HEK293T (cell line): ENCODE measurements around the gene ITPA.

Experiments
- BHLHE40 ChIP-seq: fragments of 450-650 bp; IDR thresholded peaks from 2 replicates; pipeline ENCODE4 v1.6.1; 2016; ENCODE audit warnings: mild to moderate bottlenecking, moderate library complexity, borderline replicate concordance
- FOXM1 ChIP-seq: fragments of 450-650 bp; IDR thresholded peaks from 2 replicates; pipeline ENCODE4 v1.6.1; 2017; ENCODE audit warnings: mild to moderate bottlenecking, borderline replicate concordance
- HDGF ChIP-seq: fragments of 450-650 bp; IDR thresholded peaks from 2 replicates; pipeline ENCODE4 v1.6.1; 2017; ENCODE audit warnings: antibody characterized with exemption, borderline replicate concordance
- L3MBTL2 ChIP-seq: fragments of 450-650 bp; conservative IDR thresholded peaks from 2 replicates; pipeline ENCODE4 v1.6.1; 2016; ENCODE audit warnings: mild to moderate bottlenecking
- NFRKB ChIP-seq: fragments of 450-650 bp; IDR thresholded peaks from 2 replicates; pipeline ENCODE4 v1.6.1; 2016; ENCODE audit warnings: mild to moderate bottlenecking, moderate library complexity
- SP1 ChIP-seq: fragments of 450-650 bp; IDR thresholded peaks from 2 replicates; pipeline ENCODE4 v1.6.1; 2017
- ZNF384 ChIP-seq: fragments of 450-650 bp; IDR thresholded peaks from 2 replicates; pipeline ENCODE4 v1.6.1; 2016

GRCh38 chr20:3223994-3224680 is 14.8 kb downstream of the ITPA start:
- TF ChIP-seq FOXM1: no peak
- no peak for TF ChIP-seq SP1
- no peak for TF ChIP-seq HDGF
- no peak for TF ChIP-seq NFRKB
- TF ChIP-seq L3MBTL2: no peak
- TF ChIP-seq ZNF384: no peak
- no peak for TF ChIP-seq BHLHE40
